ENCODE data around the gene BTNL9.
"Not testable (repeated sequence)": the region's sequence is repeated elsewhere in the genome, so short reads cannot be mapped to it uniquely, and the experiment has no call there.

Gene BTNL9

DNA sequence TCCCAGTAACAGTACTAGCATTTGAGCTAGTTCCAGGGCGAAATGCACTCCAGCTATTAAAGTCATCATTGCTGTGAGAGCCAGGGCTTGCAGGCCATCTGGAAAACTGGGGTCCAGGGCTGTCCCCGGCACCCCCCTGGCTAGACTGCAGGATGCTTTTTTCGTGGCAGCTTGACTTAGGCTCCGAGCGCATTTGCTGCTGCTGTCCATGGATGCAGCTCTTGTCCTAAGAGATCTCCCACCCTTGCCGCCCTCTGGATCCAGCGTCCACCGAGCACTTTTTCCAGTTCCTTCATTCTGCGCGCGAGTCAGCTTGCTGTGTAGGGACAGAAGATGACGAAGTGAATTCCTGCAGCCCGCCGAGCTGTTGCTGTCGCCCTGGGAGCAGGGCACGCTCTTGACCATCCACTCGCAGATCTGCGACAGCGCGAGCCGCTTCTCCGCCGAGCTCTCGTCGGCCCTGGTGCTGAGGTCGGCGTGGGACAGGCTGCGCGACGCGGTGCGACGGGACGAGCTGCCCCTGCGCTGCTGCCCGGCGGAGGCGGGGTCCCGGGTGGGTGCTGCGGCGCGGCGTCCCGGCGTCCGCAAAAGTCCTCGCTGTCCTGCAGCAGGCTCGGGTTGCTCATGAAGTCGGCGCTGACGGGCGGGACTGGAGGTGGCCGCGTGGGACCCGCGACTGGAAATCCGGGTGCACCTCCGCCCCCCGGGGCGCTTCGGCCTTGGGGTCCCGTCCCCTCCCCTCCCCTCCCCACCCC, 60.2 kb downstream of the BTNL9 start:
- DNase-seq (ENCODE audit: low spot score): no peak

- DNase-seq (ENCODE audit: low spot score): not testable (repeated sequence)
These were observed 61.1 kb downstream of the BTNL9 start for GRCh38 chr5:181101030-181101641.

DNA sequence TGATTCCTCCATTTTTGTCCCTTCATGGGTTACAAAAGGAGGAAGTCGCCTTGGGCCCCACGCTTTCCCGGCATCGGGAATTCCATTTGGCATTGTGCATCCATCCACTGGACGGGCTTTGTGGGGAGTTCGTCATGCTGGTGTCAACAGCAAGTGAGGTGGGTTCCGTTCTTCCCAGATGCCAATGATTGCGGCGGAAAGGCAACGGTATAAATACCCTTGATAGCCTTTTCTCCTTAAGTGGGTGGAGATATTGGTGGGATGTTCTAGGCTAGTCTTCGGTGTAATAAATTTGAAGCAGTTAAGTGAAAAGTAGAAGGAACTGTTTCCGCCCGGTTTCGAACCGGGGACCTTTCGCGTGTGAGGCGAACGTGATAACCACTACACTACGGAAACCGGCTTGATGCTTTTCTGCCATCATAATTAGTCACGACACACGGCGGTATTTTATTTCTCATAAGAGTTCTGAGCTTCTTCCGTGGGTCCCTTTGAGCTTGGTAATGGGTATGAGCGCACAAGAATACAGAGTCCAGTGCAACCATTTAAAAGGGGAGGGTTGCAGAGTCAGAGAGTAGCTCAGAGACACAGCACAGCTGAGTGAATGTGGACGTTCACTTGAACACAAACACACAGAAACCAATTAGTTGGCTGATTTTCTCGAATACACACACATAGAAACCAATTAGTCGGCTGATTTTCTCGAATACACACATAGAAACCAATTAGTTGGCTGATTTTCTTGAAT, 62.0 kb downstream of the BTNL9 start:
- not testable (repeated sequence) for DNase-seq (ENCODE audit: low spot score)

- DNase-seq (ENCODE audit: low spot score): not testable (repeated sequence)
These were observed 64.1 kb downstream of the BTNL9 start for GRCh38 chr5:181104259-181104568.

- DNase-seq (ENCODE audit: low spot score): not testable (repeated sequence)
These were observed 64.7 kb downstream of the BTNL9 start for GRCh38 chr5:181104606-181105390.

DNA sequence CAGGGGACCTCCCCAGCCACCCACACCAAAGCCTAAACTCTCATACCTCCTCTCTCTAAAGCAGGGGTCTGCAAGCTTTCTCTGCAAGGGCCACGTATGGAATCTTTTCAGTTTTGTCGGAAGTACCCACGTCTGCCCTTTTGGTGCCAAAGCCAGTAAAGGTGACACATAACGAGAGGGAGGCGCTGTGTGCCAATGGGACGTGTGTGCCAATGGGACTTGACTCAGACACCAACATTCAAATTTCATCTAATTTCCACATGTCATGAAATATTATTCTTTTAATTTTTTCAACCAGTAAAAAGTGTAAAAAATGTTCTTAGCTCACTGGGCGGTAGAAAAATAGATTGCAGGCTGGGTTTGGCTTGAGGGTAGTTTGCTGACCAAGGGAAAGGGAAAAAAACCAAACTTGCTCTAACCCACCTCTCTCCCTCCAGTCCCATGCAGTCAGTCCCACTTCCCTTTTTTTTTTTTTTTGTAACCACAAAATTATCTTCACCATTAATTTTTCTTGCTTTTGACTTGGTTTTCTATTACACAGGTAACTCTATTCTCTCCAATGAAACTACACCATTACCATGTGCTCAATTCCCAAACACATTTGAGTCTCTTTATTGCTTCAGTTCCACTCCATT, 65.4 kb downstream of the BTNL9 start:
- no peak for DNase-seq (ENCODE audit: low spot score)

GRCh38 chr5:181107699-181108098, 67.6 kb downstream of the BTNL9 start:
- DNase-seq (ENCODE audit: low spot score): no peak

- DNase-seq (ENCODE audit: low spot score): no peak
These were observed 68.6 kb downstream of the BTNL9 start for GRCh38 chr5:181108578-181109165.

- DNase-seq (ENCODE audit: low spot score): no peak
These were observed 69.5 kb downstream of the BTNL9 start for GRCh38 chr5:181109489-181110013.

DNA sequence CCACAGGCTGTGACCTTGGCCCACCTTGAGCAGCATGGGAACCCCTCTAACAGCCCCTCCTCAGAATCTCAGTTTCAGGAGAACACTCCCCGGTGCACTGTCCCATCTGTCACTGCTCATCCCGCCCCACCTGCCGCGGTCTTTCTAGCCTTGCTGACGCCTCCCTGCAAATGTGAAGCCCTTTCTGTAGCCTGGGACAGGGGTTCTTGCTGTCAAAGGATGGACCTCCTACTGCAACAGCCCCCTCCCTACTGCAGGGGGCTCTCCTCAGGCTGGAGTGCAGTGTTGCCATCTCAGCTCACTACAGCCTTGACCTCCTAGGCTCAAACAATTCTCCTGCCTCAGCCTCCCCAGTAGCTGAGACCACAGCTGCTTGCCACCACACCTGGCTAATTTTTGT, 70.9 kb downstream of the BTNL9 start:
- no peak for DNase-seq (ENCODE audit: low spot score)

Data from globus pallidus (tissue), 1 donor.